ENCODE measurements around the gene MKRN2OS. TPM values are rescaled to one million over a fixed set of nuclear protein-coding genes. Genes with fewer than 3 reads are reported as not detected.
"Not testable (repeated sequence)": the region's sequence is repeated elsewhere in the genome, so short reads cannot be mapped to it uniquely, and the experiment has no call there.

The MKRN2OS gene
- total RNA-seq, 1 donor from 2014 or later: not detected

GRCh38 chr3:12557473-12558100 lies 12.3 kb upstream of the MKRN2OS start:
- peak overlapping the region; percentile 91 for H3K4me3 Mint-ChIP-seq (ENCODE audit: low read depth)
- H3K27ac Mint-ChIP-seq: peak overlapping the region; percentile 78
- no peaks in the 10 kb centered on the region for H3K36me3 Mint-ChIP-seq (ENCODE audit: low read depth)
- no peak for DNase-seq (ENCODE audit: low spot score)
- intact Hi-C loops (cut with micrococcal nuclease): loop anchor here (2.0 kb wide), 1 partner anchor 73 kb away; the partner anchor contains the start of gene TSEN2
- peaks cover 39% of the 10 kb centered on the region for H3K4me1 Mint-ChIP-seq (ENCODE audit: low read depth)
- H3K27me3 Mint-ChIP-seq (ENCODE audit: low read depth): peaks cover 16% of the 10 kb centered on the region
- H3K9me3 Mint-ChIP-seq: no peaks in the 10 kb centered on the region

DNA sequence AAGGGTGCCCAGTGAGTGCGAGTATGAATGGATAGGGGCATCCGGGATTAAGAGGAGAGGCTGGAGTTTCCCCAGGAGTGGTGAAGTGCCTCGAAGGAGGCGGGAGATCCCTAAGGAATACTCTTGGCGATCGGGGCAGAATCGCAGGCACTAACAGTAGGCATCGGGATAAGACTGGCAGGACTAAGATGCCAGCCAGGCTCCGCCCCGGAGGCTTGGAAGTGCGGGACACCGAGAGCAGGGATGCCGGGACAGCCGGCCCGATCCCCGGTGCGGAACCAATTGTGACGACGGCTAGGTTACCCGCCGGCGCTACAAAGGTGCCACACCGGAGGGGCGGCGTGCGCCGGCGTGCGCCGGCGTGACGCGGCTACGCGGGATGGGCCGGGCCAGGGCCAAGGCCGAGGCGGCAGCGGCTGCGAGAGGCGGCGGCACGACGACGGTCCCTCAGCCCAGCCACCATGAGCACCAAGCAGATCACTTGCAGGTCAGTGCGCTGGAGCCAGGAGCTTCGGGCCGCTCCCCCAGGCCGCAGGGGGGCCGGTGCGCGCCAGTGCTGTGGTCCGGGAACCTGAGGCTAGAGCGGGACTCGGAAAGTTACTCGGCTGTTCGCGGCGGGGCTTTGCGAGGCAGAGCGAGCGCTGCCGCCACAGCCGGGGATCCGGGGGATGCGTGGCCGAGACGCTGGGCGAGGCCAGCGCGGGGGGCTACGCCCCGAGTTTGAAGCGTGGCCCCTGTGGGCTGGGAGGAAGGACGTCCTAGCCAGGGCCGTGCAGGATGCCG lies 11.6 kb upstream of the MKRN2OS start, which contains the start of gene MKRN2:
MKRN2 (plus strand) TSS at position 398 of the 783 bp plus-strand sequence; CDS start at position 462, 64 bp downstream.
- Mint-ChIP-seq H3K4me1 (ENCODE audit: low read depth) (peaks cover 38% of the 10 kb centered on the region), H3K27ac (peak within 1 kb of the TSS; percentile 80), H3K27me3 (ENCODE audit: low read depth) (peaks cover 16% of the 10 kb centered on the region), H3K36me3 (ENCODE audit: low read depth) (no peaks in the 10 kb centered on the region), H3K4me3 (ENCODE audit: low read depth) (peak within 1 kb of the TSS; percentile 91), H3K9me3 (no peaks in the 10 kb centered on the region)
- DNase-seq (ENCODE audit: low spot score): peak; percentile 78
- intact Hi-C loops (cut with micrococcal nuclease): loop anchor here (1.0 to 2.0 kb wide), 2 partner anchors 72 to 107 kb away; partner anchors contain the start of genes RAF1 and TSEN2

DNA sequence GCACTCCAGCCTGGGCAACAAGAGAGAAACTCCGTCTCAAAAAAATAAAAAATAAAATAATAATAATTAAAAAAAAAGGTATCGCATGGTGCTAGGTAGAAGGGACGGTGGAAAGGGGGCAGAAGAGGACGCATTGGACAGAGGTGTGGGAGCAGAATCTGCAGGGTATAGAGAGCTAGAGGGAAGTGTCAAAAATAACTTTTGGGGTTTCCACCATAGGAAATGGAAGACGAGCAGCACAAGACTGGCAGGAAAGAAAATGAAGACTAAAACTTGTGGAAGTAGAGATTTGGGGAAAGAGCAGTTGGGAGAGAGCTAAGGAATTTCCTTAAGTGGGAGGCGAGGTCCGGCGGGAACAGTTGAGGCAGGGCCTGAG lies 11.0 kb upstream of the MKRN2OS start:
- Mint-ChIP-seq H3K4me1 (ENCODE audit: low read depth) (peaks cover 38% of the 10 kb centered on the region), H3K27me3 (ENCODE audit: low read depth) (peaks cover 16% of the 10 kb centered on the region), H3K4me3 (ENCODE audit: low read depth) (peak overlapping the region; percentile 91), H3K9me3 (no peaks in the 10 kb centered on the region), H3K27ac (peak overlapping the region; percentile 80), H3K36me3 (ENCODE audit: low read depth) (no peaks in the 10 kb centered on the region)
- DNase-seq (ENCODE audit: low spot score): no peak
- intact Hi-C loops (cut with micrococcal nuclease): loop anchor here (1.0 to 2.0 kb wide), 2 partner anchors 72 to 108 kb away; partner anchors contain the start of genes RAF1 and TSEN2

DNA sequence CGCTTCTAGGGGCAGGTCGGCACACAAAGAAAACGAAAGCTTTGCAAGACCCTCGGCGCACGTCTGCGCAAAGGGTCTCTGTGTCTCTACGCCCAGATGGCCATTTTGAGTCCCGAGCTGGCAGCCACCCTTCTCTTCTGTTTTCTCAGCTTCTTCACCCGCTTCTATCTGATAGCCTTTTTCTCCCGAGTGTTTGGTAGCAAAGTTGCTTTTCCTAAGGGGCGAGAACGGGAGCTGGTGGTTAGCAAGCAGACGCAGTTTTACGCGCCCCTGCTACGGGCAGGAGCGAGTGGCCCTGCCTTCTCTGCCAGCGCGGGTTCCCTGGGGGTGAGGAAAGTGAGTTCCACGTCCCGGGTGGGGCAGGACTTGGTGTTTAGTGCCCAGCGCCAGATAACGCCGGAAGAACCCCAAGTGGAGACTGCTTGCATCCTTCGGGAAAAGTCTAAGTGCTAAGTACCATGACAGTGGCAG lies 8.7 kb upstream of the MKRN2OS start:
- H3K27me3 Mint-ChIP-seq (ENCODE audit: low read depth): peaks cover 22% of the 10 kb centered on the region
- H3K4me3 Mint-ChIP-seq (ENCODE audit: low read depth): peak overlapping the region; percentile 78
- H3K36me3 Mint-ChIP-seq (ENCODE audit: low read depth): no peaks in the 10 kb centered on the region
- peaks cover 26% of the 10 kb centered on the region for H3K4me1 Mint-ChIP-seq (ENCODE audit: low read depth)
- H3K9me3 Mint-ChIP-seq: no peaks in the 10 kb centered on the region
- H3K27ac Mint-ChIP-seq: no peak overlapping the region
- no peak for DNase-seq (ENCODE audit: low spot score)
- intact Hi-C loops (cut with micrococcal nuclease): no loop called here

- intact Hi-C loops (cut with micrococcal nuclease): no loop called here
- H3K4me1 Mint-ChIP-seq (ENCODE audit: low read depth): no peaks in the 10 kb centered on the region
- H3K9me3 Mint-ChIP-seq: no peaks in the 10 kb centered on the region
- DNase-seq (ENCODE audit: low spot score): no peak
- no peaks in the 10 kb centered on the region for H3K36me3 Mint-ChIP-seq (ENCODE audit: low read depth)
- H3K27ac Mint-ChIP-seq: no peak overlapping the region
- H3K4me3 Mint-ChIP-seq (ENCODE audit: low read depth): no peak overlapping the region
- peaks cover 20% of the 10 kb centered on the region for H3K27me3 Mint-ChIP-seq (ENCODE audit: low read depth)
Observed at GRCh38 chr3:12549971-12550760, 4.9 kb upstream of the MKRN2OS start.

GRCh38 chr3:12544652-12545472 lies 437 bp downstream of the MKRN2OS start:
- Mint-ChIP-seq H3K36me3 (ENCODE audit: low read depth) (no peaks in the 10 kb centered on the region), H3K27ac (no peak overlapping the region), H3K9me3 (no peaks in the 10 kb centered on the region)

GRCh38 chr3:12543497-12543896 lies 1.8 kb downstream of the MKRN2OS start:
- H3K9me3 Mint-ChIP-seq; H3K27me3 Mint-ChIP-seq (ENCODE audit: low read depth); H3K4me1 Mint-ChIP-seq (ENCODE audit: low read depth); DNase-seq (ENCODE audit: low spot score); H3K36me3 Mint-ChIP-seq (ENCODE audit: low read depth); intact Hi-C loops (cut with micrococcal nuclease); H3K27ac Mint-ChIP-seq; H3K4me3 Mint-ChIP-seq (ENCODE audit: low read depth): not testable (repeated sequence)

More at GRCh38 chr3:12544652-12545472, 437 bp downstream of the MKRN2OS start:
- H3K4me1 Mint-ChIP-seq (ENCODE audit: low read depth): no peaks in the 10 kb centered on the region
- H3K4me3 Mint-ChIP-seq (ENCODE audit: low read depth): no peak overlapping the region
- peaks cover 2% of the 10 kb centered on the region for H3K27me3 Mint-ChIP-seq (ENCODE audit: low read depth)
- no peak for DNase-seq (ENCODE audit: low spot score)
- intact Hi-C loops (cut with micrococcal nuclease): no loop called here

- Mint-ChIP-seq H3K4me3 (ENCODE audit: low read depth) (no peak overlapping the region), H3K4me1 (ENCODE audit: low read depth) (no peaks in the 10 kb centered on the region), H3K27ac (no peak overlapping the region), H3K27me3 (ENCODE audit: low read depth) (no peaks in the 10 kb centered on the region), H3K36me3 (ENCODE audit: low read depth) (no peaks in the 10 kb centered on the region), H3K9me3 (no peaks in the 10 kb centered on the region)
- intact Hi-C loops (cut with micrococcal nuclease): no loop called here
- DNase-seq (ENCODE audit: low spot score): no peak
Observed at GRCh38 chr3:12541625-12542024, 3.7 kb downstream of the MKRN2OS start.

- no peaks in the 10 kb centered on the region for H3K9me3 Mint-ChIP-seq
- H3K36me3 Mint-ChIP-seq (ENCODE audit: low read depth): peaks cover 10% of the 10 kb centered on the region
- H3K4me1 Mint-ChIP-seq (ENCODE audit: low read depth): peaks cover 5% of the 10 kb centered on the region
- intact Hi-C loops (cut with micrococcal nuclease): no loop called here
- DNase-seq (ENCODE audit: low spot score): no peak
- H3K27me3 Mint-ChIP-seq (ENCODE audit: low read depth): no peaks in the 10 kb centered on the region
- H3K4me3 Mint-ChIP-seq (ENCODE audit: low read depth): no peak overlapping the region
- H3K27ac Mint-ChIP-seq: no peak overlapping the region
Observed at GRCh38 chr3:12536423-12536822, 8.9 kb downstream of the MKRN2OS start.

DNA sequence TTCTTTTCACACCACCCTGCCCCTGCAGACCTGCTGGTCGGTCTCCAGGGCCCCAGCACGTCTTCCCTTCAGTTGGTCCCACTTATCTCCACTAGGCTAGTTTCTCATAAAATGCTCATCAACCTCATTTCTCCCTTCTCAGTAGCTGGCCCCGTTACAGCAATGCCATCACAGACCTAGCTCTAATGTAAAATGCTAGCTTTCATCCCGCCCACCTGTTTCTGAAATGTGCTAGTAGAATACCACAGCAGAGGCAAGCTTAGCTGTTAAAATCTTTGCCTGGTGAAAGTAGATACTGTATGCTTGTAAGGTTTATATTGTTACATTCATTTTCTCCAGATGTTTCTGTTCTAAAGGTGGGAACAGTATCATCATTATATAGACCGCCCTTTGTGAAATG lies 13.1 kb downstream of the MKRN2OS start:
- no peak for DNase-seq (ENCODE audit: low spot score)
- no peaks in the 10 kb centered on the region for H3K9me3 Mint-ChIP-seq
- intact Hi-C loops (cut with micrococcal nuclease): no loop called here
- H3K27ac Mint-ChIP-seq: peak overlapping the region; percentile 38
- H3K27me3 Mint-ChIP-seq (ENCODE audit: low read depth): no peaks in the 10 kb centered on the region
- peaks cover 19% of the 10 kb centered on the region for H3K36me3 Mint-ChIP-seq (ENCODE audit: low read depth)
- H3K4me3 Mint-ChIP-seq (ENCODE audit: low read depth): no peak overlapping the region
- peaks cover 5% of the 10 kb centered on the region for H3K4me1 Mint-ChIP-seq (ENCODE audit: low read depth)

DNA sequence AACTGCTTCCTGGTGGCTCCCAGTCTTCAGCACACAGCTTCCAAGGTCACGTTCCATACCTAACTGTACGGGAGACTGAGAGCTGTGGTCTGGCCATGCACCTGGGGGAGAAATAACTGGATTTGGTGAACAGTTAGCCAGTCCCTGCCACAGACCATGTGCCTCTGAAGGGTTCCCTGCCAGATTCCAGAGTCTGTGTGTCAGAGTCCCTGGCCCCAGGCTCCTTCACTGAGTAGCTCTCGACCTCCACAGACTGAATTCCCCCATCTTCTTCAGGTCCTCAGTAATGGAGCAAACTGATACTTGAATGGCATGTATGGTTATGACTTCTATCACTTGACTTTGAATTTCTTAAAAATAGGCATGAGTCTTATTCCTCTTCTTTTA lies 17.5 kb downstream of the MKRN2OS start:
- peaks cover 30% of the 10 kb centered on the region for H3K36me3 Mint-ChIP-seq (ENCODE audit: low read depth)
- no peaks in the 10 kb centered on the region for H3K27me3 Mint-ChIP-seq (ENCODE audit: low read depth)
- intact Hi-C loops (cut with micrococcal nuclease): no loop called here
- no peak for DNase-seq (ENCODE audit: low spot score)
- H3K9me3 Mint-ChIP-seq: no peaks in the 10 kb centered on the region
- H3K4me3 Mint-ChIP-seq (ENCODE audit: low read depth): no peak overlapping the region
- H3K4me1 Mint-ChIP-seq (ENCODE audit: low read depth): peaks cover 5% of the 10 kb centered on the region
- no peak overlapping the region for H3K27ac Mint-ChIP-seq

DNA sequence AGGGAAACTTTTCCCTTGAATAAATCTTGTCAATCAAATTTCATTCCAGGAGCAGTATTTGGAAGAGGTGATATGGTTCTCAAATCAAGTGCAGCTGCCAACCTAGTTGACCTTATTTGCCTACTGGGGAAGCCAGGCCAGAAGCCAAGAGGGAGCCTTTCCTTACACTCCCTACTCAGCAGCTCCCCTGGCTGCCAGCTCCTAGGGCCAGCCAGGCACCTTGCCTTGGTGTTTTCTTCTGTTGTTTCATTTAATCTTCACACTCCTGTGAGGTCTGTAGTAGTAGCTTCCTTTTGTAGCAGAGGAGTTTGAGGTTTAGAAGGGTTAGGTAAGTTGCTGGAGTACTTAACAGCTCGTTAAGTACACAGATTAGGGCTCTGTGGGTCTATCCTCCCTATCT lies 22.6 kb downstream of the MKRN2OS start:
- H3K27me3 Mint-ChIP-seq (ENCODE audit: low read depth): no peaks in the 10 kb centered on the region
- no peaks in the 10 kb centered on the region for H3K4me1 Mint-ChIP-seq (ENCODE audit: low read depth)
- H3K4me3 Mint-ChIP-seq (ENCODE audit: low read depth): no peak overlapping the region

More for the DNA sequence above, 22.6 kb downstream of the MKRN2OS start:
- H3K9me3 Mint-ChIP-seq: no peaks in the 10 kb centered on the region
- intact Hi-C loops (cut with micrococcal nuclease): no loop called here
- H3K36me3 Mint-ChIP-seq (ENCODE audit: low read depth): peaks cover 23% of the 10 kb centered on the region
- H3K27ac Mint-ChIP-seq: no peak overlapping the region
- DNase-seq (ENCODE audit: low spot score): no peak

All from activated T-helper 2 cell treated with anti-CD3 and anti-CD28 coated beads, Interferon-gamma antibody, Interleukin-2, Interleukin-4, amounts not matched to agents 10 μg/mL and 5 μg/mL and 100 μg/mL, durations not matched to agents 14 hours and 24 hours and 36 hours (primary cell).